ENCODE measurements around the gene SLC2A9. TPM values are rescaled to one million over a fixed set of nuclear protein-coding genes. Genes with fewer than 3 reads are reported as not detected.

SLC2A9 gene
- total and polyA plus RNA-seq, 2 of the 4 experiments (the other 2 are of a cell fraction) = 0.72 to 2.1 TPM

GRCh38 chr4:9976781-9977180, 44.5 kb downstream of the SLC2A9 start:
- no peaks in the 10 kb centered on the region for H3K9me3 ChIP-seq (ENCODE audit: control insufficient read depth, insufficient read depth, low read length)
- no peaks in the 10 kb centered on the region; the same call in 1 of the 2 replicates for H3K4me1 ChIP-seq (ENCODE audit: control insufficient read depth, insufficient read depth, low read length)
- H3K4me3 ChIP-seq (ENCODE audit: insufficient read depth, low read depth, low read length) = no peak overlapping the region
- no peak overlapping the region for H3K14ac ChIP-seq (replicated peaks; ENCODE audit: low read depth, low read length)
- H3K9me1 ChIP-seq (ENCODE audit: insufficient read depth, low read length) = no peaks in the 10 kb centered on the region
- no peaks in the 10 kb centered on the region for H4K20me1 ChIP-seq (ENCODE audit: insufficient read depth, low read length)
- H3K36me3 ChIP-seq (ENCODE audit: control insufficient read depth, insufficient read depth, low read length) = no peaks in the 10 kb centered on the region
- no peaks in the 10 kb centered on the region for H3K79me1 ChIP-seq (ENCODE audit: low read depth in 1 of 2, low read length in 2 of 2)
- DNase-seq = no peak
- H2BK5ac ChIP-seq (ENCODE audit: low read depth, low read length, poor library complexity, severe bottlenecking) = no peak overlapping the region
- no peak overlapping the region for H3K4me2 ChIP-seq (ENCODE audit: low read depth, low read length)
- H4K5ac ChIP-seq (ENCODE audit: low read depth, low read length) = no peak overlapping the region
- H2AFZ ChIP-seq (replicated peaks; ENCODE audit: low read length, poor library complexity) = no peak overlapping the region
- no peak overlapping the region for H2BK20ac ChIP-seq (ENCODE audit: low read depth, low read length)
- H3K27me3 ChIP-seq (ENCODE audit: control insufficient read depth, insufficient read depth, low read length) = no peaks in the 10 kb centered on the region; the same call in 1 of the 2 replicates
- ATAC-seq (ENCODE audit: low read depth) = no peak
- intact Hi-C loops (cut with micrococcal nuclease) (no loop called here), in situ Hi-C loops (cut with MboI; ENCODE audit: low sequenced_read_pairs) (no loop called here), dilution Hi-C loops (cut with HindIII; ENCODE audit: low sequenced_read_pairs, unreplicated experiment) (no loop called here)
- BruUV-seq (replicated peaks) = no TSS peak
- H4K8ac ChIP-seq (ENCODE audit: low read depth in 2 of 2, low read length in 2 of 2) = no peak overlapping the region
- H3K27ac ChIP-seq (ENCODE audit: insufficient read depth, low read length) = no peak overlapping the region
- no peak overlapping the region for H3K9ac ChIP-seq (ENCODE audit: low read depth, low read length)
- H3K18ac ChIP-seq (ENCODE audit: low read depth, low read length) = no peak overlapping the region
- no peak overlapping the region for H3K23ac ChIP-seq (ENCODE audit: low read depth, low read length)
- no peak overlapping the region for H2BK15ac ChIP-seq (ENCODE audit: low read depth, low read length)
- 20% methylated on average over 1 of the region's 2 CpGs; no CpG with 5 or more reads in 1 of the 2 experiments for WGBS, 2 experiments (ENCODE audit: extremely low coverage in 2 of 2, insufficient read length in 1 of 2)
- no peak overlapping the region for H4K91ac ChIP-seq (ENCODE audit: insufficient read depth, low read depth, low read length)
- H2AK9ac ChIP-seq (replicated peaks; ENCODE audit: low read depth, low read length, poor library complexity) = no peak overlapping the region
- H3K56ac ChIP-seq (ENCODE audit: extremely low read depth, insufficient read depth, low read length) = no peak overlapping the region
- ChIA-PET CTCF (no interaction called here), POLR2A (ENCODE audit: unreplicated experiment) (no interaction called here)
- no peak overlapping the region for H3K4ac ChIP-seq (ENCODE audit: low read depth, low read length)
- TF ChIP-seq NFE2L2 (IDR thresholded peaks at IDR 0.05; ENCODE audit: low read depth, low read length) = no peak
- no peak for TF ChIP-seq SMC3 (IDR thresholded peaks at IDR 0.05; ENCODE audit: low read depth, low read length)
- TF ChIP-seq MAFK (IDR thresholded peaks at IDR 0.05; ENCODE audit: low read depth, low read length) = no peak
- TF ChIP-seq RCOR1 (IDR thresholded peaks at IDR 0.05; ENCODE audit: insufficient replicate concordance, low read length) = no peak
- no peak for TF ChIP-seq CTCF (conservative IDR thresholded peaks at IDR 0.05; ENCODE audit: low read depth, low read length)
- no peak for TF ChIP-seq RFX5 (IDR thresholded peaks at IDR 0.05; ENCODE audit: low read depth, low read length)
- TF ChIP-seq CEBPB (IDR thresholded peaks at IDR 0.05; ENCODE audit: low read depth, low read length) = no peak
- no peak for TF ChIP-seq FOS (IDR thresholded peaks at IDR 0.05; ENCODE audit: low read depth, low read length)
- TF ChIP-seq CHD1 (IDR thresholded peaks at IDR 0.05; ENCODE audit: low read depth, low read length) = no peak
- no peak for TF ChIP-seq RAD21 (IDR thresholded peaks at IDR 0.05; ENCODE audit: low read length)
- no peak for TF ChIP-seq MXI1 (IDR thresholded peaks at IDR 0.05; ENCODE audit: borderline replicate concordance, low read depth, low read length)
- TF ChIP-seq MAZ (IDR thresholded peaks at IDR 0.05; ENCODE audit: borderline replicate concordance, low read depth, low read length) = no peak
- no peak for TF ChIP-seq USF2 (IDR thresholded peaks at IDR 0.05; ENCODE audit: low read depth, low read length)
- TF ChIP-seq BHLHE40 (IDR thresholded peaks at IDR 0.05; ENCODE audit: low read depth, low read length) = no peak
- no peak overlapping the region for H2BK120ac ChIP-seq (ENCODE audit: low read depth, low read length)
- H2AK5ac ChIP-seq (ENCODE audit: low read depth, low read length) = no peak overlapping the region
